D721Med (cell line): ENCODE measurements around the gene ZNF652.
"Not testable (repeated sequence)": the region's sequence is repeated elsewhere in the genome, so short reads cannot be mapped to it uniquely, and the experiment has no call there.

Source experiments
- DNase-seq: peaks from one replicate; pipeline ENCODE4 v3.0.0; 2011; ENCODE audit warnings: low spot score; ENCODE audit not compliant: insufficient read length
- FAIRE-seq: peaks from 2 replicates; lab custom pipeline; 2011; peaks lifted over from hg19 to GRCh38; lab: Jason Lieb, UNC
- CTCF ChIP-seq: IDR thresholded peaks from 2 replicates; pipeline ENCODE4 v1.5.1; 2012; ENCODE audit warnings: mild to moderate bottlenecking, control low read depth; ENCODE audit not compliant: insufficient read depth; ENCODE audit errors: missing control alignments

Gene ZNF652

GRCh38 chr17:49390548-49391324 is 28.7 kb upstream of the ZNF652 start:
- FAIRE-seq (no peak), DNase-seq (no peak)
- TF ChIP-seq CTCF = no peak

GRCh38 chr17:49389514-49390347 is 27.7 kb upstream of the ZNF652 start:
- DNase-seq, FAIRE-seq: not testable (repeated sequence)

DNA sequence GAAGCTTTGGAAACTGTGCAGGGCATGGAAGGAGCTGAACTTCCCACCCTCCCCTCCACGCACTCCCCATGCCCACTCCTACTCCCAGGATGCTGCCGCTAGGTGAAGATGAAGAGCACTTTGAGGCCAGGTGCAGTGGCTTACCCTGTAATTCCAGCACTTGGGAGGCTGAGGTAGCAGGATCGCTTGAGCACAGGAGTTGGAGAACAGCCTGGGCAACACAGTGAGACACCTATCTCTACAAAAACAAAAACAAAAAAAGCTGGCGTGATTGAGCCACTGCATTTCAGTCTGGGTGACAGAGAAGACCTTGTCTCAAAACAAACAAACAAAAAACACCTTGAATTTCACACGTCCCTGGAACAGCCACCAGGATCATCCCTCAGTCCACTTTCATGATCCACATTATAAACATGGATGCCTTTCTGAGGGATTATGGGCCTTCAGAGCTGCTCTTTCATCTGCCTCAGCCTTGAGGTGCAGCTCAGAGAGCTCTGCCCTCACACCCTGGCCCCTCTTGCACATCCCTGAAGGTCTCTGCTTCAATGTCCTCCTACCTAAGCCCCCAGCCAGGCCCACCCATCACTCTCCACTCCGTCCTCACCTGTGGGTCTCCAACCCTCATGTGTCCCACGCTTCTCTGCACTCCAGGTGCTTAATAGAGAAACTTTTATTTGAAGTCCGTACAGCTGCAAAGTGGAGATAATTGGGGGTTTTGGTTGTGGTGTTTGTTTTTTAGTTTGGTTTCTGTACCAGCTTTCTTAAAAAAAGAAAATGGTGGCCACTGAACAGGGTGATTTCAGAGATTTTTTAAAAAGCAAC is 26.9 kb upstream of the ZNF652 start:
- no peak for DNase-seq
- no peak for TF ChIP-seq CTCF
- FAIRE-seq = no peak

DNA sequence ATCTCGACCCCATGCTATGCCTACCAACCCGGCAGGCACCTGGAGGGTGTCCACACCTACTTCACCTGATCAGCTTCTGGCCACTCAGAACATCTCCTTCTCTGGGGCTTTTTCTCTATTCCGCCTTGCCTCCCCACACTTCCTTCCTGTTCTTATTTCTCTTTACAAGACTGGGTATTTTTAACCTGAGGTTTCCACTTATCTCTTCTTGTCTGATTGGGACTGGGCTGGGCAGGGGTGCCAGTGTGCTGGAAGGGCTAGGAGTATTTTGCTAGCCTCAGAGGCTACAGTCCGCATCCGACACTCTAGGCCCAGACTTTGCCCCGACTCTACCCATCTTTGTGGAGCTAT is 26.2 kb upstream of the ZNF652 start:
- no peak for TF ChIP-seq CTCF
- DNase-seq (no peak), FAIRE-seq (no peak)

- DNase-seq (no peak), FAIRE-seq (no peak)
- TF ChIP-seq CTCF = no peak
Observed at GRCh38 chr17:49387498-49388289, 25.6 kb upstream of the ZNF652 start.

- TF ChIP-seq CTCF = no peak
- DNase-seq (no peak), FAIRE-seq (no peak)
Observed at GRCh38 chr17:49386373-49386772, 24.3 kb upstream of the ZNF652 start.
